Stimulated activated CD4-positive, alpha-beta T cell treated with anti-CD3 and anti-CD28 coated beads, Interleukin-4, amount 100 ng/mL, for 48 hours (primary cell): Measurements from ENCODE around the gene THNSL1.
A peak's percentile ranks its signal among the peaks of the same experiment; 100 is the strongest.
"Not testable (repeated sequence)": the region's sequence is repeated elsewhere in the genome, so short reads cannot be mapped to it uniquely, and the experiment has no call there.

Experiments
- DNase-seq, 2 donors: peaks; one replicate each; pipeline ENCODE4 v3.0.0-alpha.2; 2020; ENCODE audit warnings: low read depth in 2 of 2

THNSL1 gene

GRCh38 chr10:24998044-24998443 is 18.4 kb upstream of the THNSL1 start:
- DNase-seq, result no peak

DNA sequence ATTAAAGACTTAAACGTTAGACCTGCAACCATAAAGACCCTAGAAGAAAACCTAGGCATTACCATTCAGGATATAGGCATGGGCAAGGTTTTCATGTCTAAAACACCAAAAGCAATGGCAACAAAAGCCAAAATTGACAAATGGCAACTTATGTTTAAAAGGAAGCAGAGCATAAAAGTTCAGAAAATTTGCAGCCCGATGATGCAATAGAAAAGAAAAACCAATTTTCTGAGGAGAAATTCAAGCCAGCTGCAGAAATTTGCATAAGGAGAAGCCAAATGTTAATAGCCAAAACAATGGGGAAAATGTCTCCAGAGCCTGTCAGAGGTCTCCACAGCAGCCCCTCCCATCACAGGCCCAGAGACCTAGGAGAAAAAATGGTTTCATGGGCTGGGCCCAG is 4.8 kb upstream of the THNSL1 start:
- not testable (repeated sequence) for DNase-seq

DNA sequence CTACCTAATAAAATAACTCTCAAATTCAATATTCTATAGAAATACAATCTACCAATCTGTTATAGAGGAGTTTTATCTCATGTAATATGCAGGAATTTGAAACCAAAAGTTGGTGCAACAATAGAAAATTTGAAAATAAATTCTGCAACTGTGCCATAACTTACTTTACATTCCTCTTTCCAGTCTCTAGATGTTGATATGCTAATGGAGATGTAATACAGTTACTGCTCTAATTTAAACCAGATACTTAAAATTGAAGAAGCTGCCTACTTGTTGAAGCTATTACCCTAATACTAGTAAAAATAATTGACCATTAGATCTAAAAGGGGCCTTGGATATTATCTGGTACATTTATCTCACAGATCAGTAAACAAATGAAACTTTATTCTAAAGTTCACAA is 1.8 kb upstream of the THNSL1 start:
- no peak for DNase-seq

- peak; percentile 91 to 92 for DNase-seq
Observed at GRCh38 chr10:25015828-25016375, 510 bp upstream of the THNSL1 start, which contains the start of gene ENKUR. ENKUR (minus strand) TSS chr10:25016158; CDS start chr10:25015936, 222 bp downstream.

GRCh38 chr10:25017154-25017590 is 760 bp downstream of the THNSL1 start:
- DNase-seq, result peak; percentile 6 to 7

DNA sequence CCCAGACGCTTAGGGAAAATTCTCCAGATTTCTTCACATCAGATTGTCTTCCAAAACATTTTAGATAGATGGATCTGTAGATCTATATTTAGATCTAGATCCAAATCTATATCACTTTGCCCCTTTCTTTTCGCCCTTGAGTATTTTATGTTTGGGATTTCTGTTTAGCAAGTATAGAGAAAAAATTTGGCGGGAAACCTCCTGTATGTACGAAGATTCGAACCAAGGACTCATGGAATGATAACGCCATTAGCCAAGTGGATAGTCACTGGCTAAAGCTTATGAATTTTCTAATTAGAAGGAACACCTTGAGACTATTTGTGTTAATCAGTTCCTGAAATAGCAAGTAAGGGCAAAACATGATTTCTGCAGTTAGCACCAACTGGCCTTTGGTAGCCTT is 1.2 kb downstream of the THNSL1 start:
- no peak for DNase-seq

- no peak for DNase-seq
Observed at GRCh38 chr10:25018703-25019102, 2.3 kb downstream of the THNSL1 start.

GRCh38 chr10:25023278-25023677 is 6.9 kb downstream of the THNSL1 start:
- no peak for DNase-seq

- no peak for DNase-seq
Observed at GRCh38 chr10:25024528-25024927, 8.1 kb downstream of the THNSL1 start.

- DNase-seq, result no peak
Observed at GRCh38 chr10:25026463-25026862, 10.1 kb downstream of the THNSL1 start.

GRCh38 chr10:25028711-25029110 is 12.3 kb downstream of the THNSL1 start:
- DNase-seq, result no peak

DNA sequence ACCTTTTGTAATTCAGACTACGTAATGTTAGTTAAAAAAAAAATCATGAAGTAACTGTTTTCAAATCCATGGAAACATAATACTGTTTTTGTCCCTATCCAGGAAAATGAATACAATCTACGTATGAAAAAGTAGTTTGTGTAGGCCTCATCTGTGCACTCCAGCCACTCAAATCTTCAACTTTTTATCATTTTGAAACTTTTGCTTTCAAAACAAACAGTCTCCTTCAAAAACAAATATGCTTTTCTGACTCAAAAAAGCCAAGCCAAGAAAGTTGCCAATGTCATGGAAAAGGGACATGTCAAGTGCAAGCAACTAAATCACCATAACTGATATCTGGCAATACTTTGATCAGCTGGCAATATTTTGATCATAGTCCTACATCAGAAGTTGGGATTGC is 13.1 kb downstream of the THNSL1 start:
- DNase-seq, result no peak

GRCh38 chr10:25036381-25036780 is 20.0 kb downstream of the THNSL1 start:
- no peak for DNase-seq

GRCh38 chr10:25038325-25038724 is 21.9 kb downstream of the THNSL1 start:
- no peak for DNase-seq

DNA sequence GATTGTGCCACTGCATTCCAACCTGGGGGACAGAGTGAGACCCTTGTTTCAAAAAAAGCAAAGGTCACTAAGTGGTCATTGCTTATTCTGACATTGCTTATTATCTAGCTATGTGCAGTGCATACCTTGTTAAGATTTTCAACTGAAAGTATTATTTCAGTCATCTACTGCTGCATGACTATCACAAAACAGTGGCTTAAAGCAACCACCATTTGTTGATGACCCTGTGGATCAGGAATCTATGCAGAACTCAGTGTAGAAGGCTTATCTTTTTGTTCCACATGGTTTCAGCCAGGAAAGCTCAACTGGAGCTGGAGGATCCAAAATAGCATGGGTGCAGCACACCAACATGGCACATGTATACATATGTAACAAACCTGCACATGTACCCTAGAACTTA is 23.1 kb downstream of the THNSL1 start:
- DNase-seq, result no peak

DNA sequence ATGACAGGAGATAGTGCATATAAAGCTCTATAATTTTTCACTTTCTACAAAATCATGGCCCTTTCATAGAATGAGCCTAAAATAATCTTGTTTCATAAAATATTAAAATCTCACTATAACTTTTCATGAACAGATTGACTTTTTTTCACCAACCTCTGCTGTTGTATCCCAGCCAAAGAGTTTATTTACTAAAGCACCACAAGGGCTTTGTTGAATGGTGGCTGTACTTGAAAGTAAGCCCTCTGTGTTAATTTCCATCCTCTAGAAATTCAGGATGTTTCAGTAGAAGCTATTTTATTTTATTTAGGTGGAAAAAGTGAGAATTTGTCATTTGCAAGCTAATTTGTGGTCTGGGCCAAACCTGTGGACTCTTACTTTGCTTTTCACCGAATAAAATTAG is 30.2 kb downstream of the THNSL1 start:
- DNase-seq, result no peak

DNA sequence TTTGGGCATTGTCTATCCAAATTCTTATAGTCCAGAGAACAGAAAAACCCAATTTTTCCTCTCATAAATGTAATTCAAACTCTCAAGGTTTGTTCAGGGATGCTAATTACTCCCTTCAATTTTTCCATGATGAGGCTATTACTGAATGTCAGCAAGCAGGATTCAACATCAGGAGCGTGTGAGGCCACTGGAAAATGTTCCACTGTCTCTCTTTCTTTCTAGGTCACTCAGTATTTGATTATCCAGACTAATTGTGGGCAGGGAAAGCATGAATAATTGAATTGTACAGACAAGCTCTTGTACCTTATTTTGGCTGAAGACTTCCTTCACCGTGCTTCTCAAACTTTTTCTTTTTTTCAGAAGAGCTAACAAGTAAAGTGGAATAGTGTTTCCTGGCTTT is 30.7 kb downstream of the THNSL1 start:
- DNase-seq, result no peak

- no peak for DNase-seq
Observed at GRCh38 chr10:25047591-25048301, 31.3 kb downstream of the THNSL1 start.

DNA sequence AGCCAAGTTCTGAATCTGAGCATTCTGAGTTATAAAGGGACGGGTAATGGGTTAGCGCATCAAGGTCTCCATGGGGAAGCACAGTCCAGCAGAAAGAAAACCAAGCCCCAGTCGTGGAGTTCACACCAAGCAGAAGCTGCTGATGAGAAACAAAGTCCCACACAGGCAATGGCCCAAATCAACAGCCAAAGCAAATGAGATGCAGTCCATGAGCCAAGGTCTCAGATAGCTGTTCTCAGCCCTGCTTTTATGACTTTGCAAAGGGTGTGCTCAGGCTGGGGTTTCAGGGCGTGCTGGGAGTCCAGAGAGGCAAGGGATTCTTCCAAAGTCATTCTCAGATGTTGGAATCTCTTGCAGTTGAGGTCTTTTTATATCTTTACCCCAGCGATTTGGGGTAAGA is 32.0 kb downstream of the THNSL1 start:
- DNase-seq, result no peak

DNA sequence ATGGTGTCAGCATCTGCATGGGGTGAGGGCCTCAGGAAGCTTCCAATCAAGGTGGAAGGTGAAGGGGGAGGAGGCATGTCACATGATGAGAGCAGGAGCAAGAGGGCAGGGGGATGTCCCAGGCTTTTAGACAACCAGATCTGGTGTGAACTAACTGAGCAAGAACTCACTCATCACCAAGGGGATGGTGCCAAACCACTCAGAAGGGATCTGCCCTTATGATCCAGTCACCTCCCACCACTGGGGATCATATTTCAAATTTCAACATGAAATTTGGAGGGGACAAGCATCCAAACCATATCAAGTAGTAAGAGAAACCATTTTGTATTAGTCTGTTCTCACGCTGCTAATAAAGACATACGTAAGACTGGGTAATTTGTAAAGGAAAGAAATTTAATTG is 33.6 kb downstream of the THNSL1 start:
- no peak for DNase-seq

DNA sequence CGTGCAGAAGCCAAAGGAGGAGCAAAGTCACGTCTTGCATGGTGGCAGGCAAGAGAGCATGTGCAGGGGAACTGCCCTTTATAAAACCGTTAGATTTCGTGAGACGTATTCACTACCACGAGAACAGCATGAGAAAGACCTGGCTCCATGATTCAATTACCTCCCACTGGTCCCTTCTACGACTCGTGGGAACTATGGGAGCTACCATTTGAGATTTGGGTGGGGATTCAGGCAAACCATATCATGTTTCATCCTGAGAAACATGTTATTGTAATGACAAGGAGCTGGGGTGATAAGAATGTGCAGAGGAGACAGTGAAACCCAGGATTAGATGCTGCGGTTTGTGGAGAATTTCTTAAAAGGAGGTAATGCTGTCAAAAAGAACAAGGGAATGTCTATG is 34.0 kb downstream of the THNSL1 start:
- DNase-seq, result no peak

DNA sequence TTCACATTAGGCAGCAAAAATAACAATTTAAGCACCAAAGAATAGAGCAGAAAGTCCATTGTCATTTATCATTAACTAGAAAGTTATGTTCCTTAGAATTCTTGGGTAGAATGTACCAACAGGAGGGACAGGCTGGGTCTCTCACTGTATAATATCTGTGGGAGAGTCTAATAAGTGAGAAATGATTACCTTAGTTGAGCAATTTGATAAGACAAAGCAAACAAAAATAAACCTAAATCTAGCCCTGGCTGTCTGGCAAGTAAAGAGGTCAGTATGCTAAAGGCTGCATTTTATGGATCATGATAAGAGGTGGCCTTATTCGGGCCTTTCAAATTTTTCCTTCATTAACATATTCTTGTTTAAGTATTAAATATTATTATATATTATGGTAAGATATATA is 35.6 kb downstream of the THNSL1 start:
- DNase-seq, result no peak

- no peak for DNase-seq
Observed at GRCh38 chr10:25056726-25057125, 40.3 kb downstream of the THNSL1 start.

GRCh38 chr10:25057886-25058285 is 41.5 kb downstream of the THNSL1 start:
- no peak for DNase-seq
